HG02840 (cell line): ENCODE results near the gene ALAS1.

ENCODE experiments used
- ATAC-seq: cut with Tn5 transposase; IDR thresholded peaks from one replicate; pipeline ENCODE4 v1.9.1; 2021; ENCODE audit warnings: mild to moderate bottlenecking, moderate library complexity, moderate number of reproducible peaks; ENCODE audit not compliant: unreplicated experiment, low FRiP score

ALAS1 gene

DNA sequence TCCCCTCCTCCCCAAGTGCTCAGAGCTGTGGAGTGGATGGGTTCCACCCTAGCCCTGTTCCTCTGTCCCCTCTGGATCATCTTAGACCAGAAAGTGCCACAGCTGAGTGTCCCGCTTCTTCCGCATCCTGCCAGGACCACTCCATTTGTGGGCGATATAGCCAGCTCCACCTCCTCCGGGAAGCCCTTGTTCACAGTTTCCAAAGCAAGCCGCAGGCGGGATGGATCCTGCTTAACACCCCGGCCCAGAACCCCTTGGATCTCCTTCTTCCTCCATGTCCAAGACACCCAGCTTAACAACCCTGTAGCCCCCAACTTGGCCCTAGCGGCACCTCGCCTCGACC is 490 bp upstream of the ALAS1 start:
- ATAC-seq: no peak

DNA sequence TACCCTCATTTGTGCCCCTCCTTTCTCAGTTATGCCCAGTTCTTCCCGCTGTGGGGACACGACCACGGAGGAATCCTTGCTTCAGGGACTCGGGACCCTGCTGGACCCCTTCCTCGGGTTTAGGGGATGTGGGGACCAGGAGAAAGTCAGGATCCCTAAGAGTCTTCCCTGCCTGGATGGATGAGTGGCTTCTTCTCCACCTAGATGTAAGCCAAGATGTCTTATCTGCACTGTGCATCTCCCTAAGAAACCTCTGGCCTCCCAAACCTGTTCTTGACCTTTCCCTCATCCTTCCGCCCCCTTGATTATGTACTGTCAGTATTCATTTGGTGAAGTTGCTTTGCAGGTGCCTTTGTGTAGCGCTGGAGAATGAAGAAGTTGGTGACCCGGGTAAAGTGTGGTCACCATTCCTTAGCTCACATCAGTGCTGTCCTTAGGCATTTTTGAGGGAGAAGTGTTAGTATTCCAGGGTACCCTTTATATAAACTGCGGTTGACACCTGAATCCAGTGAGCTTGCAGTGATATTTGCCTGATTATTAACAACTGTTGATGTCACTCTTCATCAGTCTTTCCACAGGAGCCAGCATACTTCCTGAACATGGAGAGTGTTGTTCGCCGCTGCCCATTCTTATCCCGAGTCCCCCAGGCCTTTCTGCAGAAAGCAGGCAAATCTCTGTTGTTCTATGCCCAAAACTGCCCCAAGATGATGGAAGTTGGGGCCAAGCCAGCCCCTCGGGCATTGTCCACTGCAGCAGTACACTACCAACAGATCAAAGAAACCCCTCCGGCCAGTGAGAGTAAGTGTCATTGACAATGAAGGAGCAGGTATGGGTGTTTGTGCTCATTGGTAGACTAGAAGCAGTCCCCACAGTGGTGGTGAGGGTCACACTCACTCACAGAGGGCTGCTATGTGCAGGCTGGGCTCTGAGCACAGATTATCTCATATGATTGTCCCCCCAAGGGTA is 966 bp downstream of the ALAS1 start:
- no peak for ATAC-seq

DNA sequence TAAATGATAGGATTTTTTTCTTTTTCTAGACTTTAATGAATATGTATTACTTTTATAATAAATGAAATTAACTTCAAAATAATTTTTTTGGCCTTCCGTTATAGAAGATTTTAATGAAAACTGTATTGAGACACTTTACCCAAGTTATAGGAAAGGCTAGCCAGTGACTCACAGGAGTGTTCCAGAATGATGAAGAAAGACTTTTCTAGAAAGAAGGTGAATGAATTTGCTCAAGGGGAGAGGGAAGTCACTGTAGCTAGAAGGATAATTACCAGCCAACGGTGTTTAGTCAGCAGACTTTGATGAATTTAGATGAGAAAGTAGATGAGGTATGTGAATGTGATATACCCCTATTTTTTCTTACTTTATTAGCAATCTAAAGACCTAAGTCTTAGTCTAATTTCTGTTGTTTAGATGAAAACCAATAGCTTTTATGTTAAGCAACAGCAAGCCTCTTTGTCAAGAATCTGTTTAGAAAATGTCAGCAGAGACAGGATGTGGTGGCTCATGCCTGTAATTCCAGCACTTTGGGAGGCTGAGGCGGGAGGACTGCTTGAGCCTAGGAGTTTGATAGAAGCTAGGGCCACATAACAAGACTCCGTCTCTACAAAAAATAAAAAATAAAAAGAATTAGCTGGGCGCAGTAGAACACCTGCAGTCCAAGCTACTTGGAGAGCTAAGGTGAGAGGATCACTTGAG is 3.2 kb downstream of the ALAS1 start:
- ATAC-seq: no peak

DNA sequence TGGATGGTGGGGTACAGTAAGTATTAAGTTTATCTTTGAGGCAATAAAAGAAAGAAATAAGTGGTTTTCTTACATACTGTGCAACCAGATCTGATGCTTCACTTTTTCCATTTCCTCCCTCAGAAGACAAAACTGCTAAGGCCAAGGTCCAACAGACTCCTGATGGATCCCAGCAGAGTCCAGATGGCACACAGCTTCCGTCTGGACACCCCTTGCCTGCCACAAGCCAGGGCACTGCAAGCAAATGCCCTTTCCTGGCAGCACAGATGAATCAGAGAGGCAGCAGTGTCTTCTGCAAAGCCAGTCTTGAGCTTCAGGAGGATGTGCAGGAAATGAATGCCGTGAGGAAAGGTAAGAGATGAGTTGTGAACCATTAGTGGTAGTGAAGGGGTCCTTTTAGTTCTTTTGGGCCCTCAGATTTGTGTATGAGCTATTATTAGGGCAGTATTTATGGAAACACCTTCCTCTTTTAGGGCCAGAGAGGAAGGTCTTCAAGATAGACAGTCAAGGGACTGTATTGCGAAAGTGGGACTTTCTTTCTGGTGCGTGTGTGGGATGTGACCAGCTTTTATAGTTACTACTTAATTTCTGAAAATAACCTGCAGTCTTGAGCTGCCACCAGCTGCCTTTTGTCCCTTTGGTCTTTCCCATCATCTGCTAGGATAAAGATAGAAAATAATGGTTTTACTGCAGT is 4.6 kb downstream of the ALAS1 start:
- no peak for ATAC-seq

DNA sequence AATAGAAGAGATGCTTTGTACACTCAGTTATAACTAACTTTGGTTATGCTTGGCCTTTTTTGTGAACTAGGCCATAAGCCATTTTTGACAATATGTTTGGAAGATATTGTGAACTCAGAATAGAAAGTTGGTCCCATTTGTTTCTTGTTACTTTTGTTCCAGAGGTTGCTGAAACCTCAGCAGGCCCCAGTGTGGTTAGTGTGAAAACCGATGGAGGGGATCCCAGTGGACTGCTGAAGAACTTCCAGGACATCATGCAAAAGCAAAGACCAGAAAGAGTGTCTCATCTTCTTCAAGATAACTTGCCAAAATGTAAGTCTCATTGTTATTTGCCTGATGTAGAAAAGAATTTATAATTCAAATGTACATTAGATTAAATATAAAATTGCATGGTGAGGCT is 5.7 kb downstream of the ALAS1 start:
- no peak for ATAC-seq

DNA sequence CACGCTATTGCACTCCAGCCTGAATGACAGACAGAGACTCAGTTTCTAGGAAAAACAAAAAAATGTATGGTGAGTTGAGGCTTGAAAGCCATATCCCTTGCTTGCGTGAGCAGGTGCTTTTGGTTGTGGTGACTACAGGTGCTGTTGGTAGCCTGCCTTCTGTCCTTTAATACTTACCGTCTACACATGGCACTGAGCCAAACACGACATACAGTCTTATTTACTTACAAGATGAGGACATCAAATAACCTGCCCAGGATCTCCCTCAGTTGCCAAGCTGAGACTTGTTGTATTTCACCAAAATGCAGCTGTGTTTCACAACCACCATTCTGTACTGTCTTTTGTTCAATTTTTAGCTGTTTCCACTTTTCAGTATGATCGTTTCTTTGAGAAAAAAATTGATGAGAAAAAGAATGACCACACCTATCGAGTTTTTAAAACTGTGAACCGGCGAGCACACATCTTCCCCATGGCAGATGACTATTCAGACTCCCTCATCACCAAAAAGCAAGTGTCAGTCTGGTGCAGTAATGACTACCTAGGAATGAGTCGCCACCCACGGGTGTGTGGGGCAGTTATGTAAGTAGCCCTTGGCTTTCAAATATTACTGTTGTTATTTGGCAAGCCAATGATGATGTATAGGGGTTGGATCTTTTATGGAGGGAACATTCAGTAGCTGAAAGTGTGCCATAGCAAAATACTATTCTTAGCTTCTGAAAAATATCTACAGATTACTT is 6.5 kb downstream of the ALAS1 start:
- no peak for ATAC-seq

DNA sequence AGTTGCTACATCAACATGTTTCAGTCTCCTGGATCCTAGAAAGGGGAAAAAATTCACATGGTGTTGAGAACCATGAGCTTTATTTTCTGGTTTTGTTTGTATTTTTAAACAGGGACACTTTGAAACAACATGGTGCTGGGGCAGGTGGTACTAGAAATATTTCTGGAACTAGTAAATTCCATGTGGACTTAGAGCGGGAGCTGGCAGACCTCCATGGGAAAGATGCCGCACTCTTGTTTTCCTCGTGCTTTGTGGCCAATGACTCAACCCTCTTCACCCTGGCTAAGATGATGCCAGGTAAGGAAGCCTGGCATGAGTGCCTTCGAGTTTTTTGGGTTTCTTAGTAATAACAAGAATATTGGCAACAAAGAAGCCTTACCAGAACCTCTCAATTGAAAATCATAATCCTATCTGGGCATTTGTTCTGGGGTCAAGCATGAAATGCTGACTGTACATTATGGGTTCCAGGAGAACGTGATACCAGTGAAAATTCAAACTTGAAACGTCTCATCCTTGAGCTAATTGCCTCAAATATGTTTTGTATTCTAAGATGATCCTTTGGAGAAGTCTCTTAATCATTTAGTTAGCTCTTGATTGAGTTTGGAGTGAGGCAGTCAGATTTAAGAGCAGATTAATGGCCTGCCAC is 7.9 kb downstream of the ALAS1 start:
- ATAC-seq: no peak

DNA sequence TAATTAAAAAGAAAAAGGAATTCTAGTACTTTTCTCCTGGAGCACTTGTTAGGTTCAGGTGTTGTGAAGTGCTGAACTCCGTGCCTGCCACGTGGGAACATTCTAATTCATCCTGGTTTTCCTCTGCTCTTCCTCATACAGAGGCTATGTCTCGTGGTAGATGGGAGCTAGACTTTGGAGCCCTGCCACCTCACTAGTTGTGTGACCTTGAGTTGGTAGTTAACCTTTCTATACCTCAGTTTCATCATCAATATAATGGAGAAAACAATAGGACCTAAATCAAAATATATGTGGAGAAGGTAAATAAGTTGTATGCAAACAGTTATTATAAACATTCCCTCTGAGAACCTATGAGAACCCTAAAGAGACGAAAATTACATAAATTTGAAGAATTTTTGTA is 10.6 kb downstream of the ALAS1 start:
- ATAC-seq: no peak

DNA sequence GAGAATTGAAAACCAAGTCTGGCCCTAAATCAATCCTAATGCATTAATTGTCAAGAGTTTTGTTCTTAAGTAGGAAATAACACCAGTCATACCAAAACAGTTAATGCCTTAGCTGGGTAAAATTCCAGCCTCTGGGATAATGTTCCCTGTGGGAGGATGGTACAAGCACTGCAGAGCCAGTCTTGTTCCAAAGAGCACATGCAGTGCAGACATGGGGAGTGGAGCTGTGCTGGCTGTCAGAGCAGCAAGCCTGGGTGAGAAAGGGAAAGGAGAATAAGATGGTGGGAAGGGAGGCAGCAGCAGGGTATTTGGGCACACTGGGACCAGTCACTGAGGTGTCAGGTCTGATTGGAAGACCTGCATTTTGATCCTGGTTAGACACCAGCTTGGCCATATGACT is 12.1 kb downstream of the ALAS1 start:
- ATAC-seq: no peak

DNA sequence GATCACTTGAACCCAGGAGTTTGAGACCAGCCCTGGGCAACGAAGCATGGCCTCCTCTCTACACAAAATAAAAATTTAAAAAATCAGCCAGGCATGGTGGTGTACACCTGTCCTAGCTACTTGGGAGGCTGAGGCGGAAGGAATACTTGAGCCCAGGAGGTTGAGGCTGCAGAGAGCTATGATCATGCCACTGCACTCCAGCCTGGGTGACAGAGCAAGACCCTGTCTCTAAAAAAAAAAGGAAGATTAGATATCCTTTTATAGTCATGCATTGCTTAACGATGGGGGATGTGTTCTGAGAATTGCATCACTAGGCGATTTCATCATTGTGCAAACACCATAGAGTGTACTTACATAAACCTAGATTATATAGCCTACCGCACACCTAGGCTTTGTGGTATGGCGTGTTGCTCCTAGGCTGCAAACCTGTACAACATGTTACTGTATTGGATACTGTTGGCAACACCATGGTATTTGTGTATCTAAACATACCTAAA is 12.6 kb downstream of the ALAS1 start:
- no peak for ATAC-seq

DNA sequence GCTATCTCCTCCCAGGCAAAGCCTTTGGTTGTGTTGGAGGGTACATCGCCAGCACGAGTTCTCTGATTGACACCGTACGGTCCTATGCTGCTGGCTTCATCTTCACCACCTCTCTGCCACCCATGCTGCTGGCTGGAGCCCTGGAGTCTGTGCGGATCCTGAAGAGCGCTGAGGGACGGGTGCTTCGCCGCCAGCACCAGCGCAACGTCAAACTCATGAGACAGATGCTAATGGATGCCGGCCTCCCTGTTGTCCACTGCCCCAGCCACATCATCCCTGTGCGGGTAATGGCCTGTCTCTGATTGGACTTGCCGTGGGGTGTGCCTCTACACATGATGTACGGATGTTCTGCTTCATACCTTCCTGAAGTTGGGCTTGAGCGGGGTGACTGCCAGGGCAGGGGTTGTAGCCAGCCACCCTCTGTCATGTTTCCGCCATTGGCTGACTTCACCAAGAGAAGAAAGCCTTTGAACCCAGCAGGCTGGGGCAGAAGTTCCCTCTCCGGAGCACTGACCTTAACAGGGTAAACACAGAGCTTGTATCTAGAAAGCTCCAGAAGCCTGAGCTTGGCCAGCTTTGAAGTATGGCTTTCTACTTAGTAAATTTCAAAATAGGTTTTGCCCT is 13.4 kb downstream of the ALAS1 start:
- ATAC-seq: no peak

DNA sequence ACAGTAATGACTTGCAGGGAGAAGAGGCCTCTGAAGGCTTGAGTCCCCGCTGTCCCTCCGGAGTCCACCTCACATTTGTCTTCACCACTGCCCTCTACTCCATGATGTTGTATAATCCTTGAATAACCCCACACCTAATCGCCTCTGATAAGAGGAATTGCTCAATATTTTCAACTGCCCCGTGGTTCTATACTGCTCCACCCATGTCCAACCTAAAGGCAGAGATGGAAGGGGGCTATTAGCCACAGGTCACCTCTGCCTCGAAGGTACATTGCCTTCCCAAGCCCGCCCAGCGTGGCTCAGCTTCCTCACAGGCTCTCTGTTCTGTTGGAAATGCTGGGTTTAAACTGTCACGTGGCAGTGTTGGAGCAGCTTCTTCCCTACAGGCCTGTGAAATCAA is 15.0 kb downstream of the ALAS1 start:
- no peak for ATAC-seq

DNA sequence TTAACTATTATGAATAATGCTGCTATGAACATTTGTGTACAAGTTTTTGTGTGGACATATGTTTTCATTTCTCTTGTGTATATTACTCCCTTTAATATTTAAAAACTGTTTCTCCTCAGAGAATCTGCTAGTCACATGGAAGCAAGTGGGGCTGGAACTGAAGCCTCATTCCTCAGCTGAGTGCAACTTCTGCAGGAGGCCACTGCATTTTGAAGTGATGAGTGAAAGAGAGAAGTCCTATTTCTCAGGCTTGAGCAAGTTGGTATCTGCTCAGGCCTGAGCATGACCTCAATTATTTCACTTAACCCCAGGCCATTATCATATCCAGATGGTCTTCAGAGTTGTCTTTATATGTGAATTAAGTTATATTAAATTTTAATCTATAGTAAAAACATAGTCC is 15.9 kb downstream of the ALAS1 start:
- no peak for ATAC-seq

DNA sequence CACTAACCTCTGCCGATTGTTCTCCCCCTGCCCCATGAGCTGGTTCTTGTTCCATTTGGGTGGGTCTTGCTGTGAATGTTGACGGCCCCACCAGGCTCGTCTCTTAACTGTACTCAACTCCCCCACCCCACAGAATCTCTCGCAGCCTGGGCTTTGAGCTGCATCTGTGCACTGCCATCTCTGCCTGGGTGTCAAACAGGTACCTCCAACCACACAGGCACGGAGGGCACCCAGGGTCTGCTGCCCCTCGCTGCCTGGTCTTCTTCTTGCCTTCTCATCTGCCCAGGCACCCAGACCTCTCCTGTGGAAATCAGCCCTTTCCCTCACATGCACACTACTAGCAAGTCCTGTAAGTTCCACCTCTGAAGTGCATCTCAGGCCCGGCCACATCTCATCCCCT is 17.4 kb downstream of the ALAS1 start:
- no peak for ATAC-seq

DNA sequence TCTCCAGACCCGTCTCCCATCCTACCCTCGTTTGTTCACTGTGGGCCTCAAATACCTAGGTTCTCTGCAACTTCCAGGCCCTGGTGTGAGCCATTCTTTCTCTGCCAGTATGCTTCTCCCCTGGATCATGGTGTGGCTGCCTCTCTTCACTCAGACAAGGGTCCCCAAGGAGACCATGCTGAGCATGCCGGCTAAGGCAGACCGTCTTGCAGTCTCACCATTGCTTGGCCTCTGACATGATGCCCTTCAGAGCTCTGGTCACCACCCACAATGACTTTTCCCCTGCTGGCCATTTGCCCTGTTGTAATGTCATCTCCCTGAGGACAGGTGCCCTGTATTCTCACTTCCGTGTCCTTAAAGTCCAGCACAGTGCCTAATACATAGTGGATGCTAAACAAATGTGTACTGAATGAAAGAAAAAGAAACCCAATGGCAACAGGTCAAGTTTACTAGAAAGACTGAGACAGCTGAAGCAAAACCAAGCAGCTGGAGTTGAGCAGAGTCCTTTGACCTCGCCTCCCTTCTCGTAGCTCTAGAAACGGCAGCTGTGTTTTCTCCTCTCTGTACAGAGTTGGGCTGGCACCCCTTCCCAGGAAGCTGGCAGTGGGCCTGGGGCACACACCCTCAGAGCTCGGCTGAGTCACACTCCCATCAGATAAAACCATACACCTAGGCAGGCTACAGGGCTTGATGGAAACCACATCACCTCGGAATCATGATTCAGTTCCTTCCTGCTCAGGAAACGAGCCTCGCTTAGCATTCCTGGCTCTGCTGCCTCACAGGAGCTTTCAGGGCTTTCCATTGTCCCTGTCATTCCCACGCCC is 18.8 kb downstream of the ALAS1 start:
- no peak for ATAC-seq

DNA sequence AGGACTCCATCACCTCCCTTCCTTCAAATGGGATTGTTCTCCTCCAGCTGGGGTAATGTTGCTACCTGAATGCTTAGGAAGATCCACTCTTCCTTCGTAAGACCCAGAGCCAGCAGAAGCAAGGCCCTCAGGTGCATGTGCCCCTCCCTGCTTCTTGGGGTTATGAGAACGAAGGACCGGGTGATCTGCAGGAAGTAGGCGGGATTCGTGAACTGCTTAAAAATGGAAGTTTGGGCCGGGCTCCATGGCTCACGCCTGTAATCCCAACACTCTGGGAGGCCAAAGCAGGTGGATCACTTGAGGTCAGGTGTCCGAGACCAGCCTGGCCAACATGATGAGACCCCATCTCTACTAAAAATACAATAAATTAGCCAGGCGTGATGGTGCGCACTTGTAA is 19.4 kb downstream of the ALAS1 start:
- no peak for ATAC-seq

DNA sequence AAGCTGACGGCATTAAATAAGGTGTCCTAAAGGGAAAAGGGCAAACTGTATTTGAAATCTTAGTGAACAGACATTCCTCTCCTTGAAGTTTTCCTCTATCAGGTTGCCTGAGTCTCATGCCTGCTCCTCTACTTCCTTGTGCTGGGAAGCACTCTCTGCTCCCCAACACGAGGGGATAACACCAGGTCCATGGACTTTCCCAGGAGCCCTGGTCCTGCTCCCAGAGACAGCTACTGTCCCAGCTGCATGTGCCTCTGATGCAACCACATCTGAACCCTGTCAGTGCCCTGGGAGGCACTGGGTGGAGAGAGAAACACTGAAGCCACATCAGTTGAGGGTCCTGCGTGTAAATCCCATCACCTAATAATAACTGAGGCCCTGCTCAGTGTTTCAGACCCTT is 20.1 kb downstream of the ALAS1 start:
- ATAC-seq: no peak

DNA sequence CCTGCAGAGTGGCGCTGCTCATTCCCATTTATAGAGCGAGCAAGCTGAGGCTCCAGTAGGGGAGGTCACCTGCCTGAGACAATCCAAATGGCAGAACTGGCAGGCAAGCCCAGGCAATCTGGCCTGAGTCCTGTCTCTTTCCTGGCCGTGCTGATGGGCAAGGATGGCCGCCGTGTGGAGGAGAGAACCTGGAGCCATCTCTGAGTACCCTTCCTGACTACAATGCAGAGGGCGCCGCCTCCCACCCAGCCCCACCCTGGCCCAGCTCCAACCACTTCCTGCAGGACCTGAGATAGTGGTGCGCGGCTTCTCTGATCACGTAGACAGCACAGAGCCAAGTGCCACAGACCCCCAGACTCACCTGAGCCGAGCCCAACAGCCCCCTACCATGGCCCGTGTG is 20.5 kb downstream of the ALAS1 start:
- ATAC-seq: no peak
